ENCODE measurements around the gene BCL2.
"Not testable (repeated sequence)": the region's sequence is repeated elsewhere in the genome, so short reads cannot be mapped to it uniquely, and the experiment has no call there.

BCL2 gene

GRCh38 chr18:63319383-63320122 lies at the start of gene BCL2:
BCL2 (minus strand) TSS chr18:63319769.
- Mint-ChIP-seq H3K4me3 (peak within 1 kb of the TSS; percentile 85), H3K9me3 (no peaks in the 10 kb centered on the region), H3K27me3 (peaks cover 4% of the 10 kb centered on the region), H3K27ac (peak within 1 kb of the TSS; percentile 94), H3K4me1 (peaks cover 31% of the 10 kb centered on the region), H3K36me3 (peaks cover 40% of the 10 kb centered on the region)
- CTCF ChIA-PET: interaction anchor here (0.9 to 3.9 kb wide), 23 partner anchors 11 to 302 kb away, joined by 3 to 80 read pairs (median 6); no protein-coding TSS in a partner anchor
- DNase-seq: no peak

- Mint-ChIP-seq H3K9me3 (peaks cover 18% of the 10 kb centered on the region), H3K36me3 (peaks cover 29% of the 10 kb centered on the region), H3K4me3 (peak overlapping the region; percentile 86), H3K27me3 (no peaks in the 10 kb centered on the region), H3K27ac (no peak overlapping the region), H3K4me1 (peaks cover 40% of the 10 kb centered on the region)
- CTCF ChIA-PET: no interaction called here
- no peak for DNase-seq
These were observed 49.0 kb upstream of the BCL2 start for GRCh38 chr18:63368611-63369010.

GRCh38 chr18:63367053-63367953 lies 47.7 kb upstream of the BCL2 start, which contains the start of gene KDSR:
KDSR (minus strand) TSS chr18:63367206; CDS start chr18:63367118, 88 bp downstream.
- Mint-ChIP-seq H3K4me1 (peaks cover 44% of the 10 kb centered on the region), H3K4me3 (peak within 1 kb of the TSS; percentile 86), H3K27me3 (no peaks in the 10 kb centered on the region)

GRCh38 chr18:63366213-63367052 lies 46.9 kb upstream of the BCL2 start:
- peak; percentile 80 for DNase-seq
- peak overlapping the region; percentile 86 for H3K4me3 Mint-ChIP-seq
- CTCF ChIA-PET: interaction anchor here (0.7 to 2.1 kb wide), 7 partner anchors 9 to 350 kb away, joined by 3 to 24 read pairs (median 3); no protein-coding TSS in a partner anchor
- H3K27me3 Mint-ChIP-seq: no peaks in the 10 kb centered on the region
- peak overlapping the region; percentile 90 for H3K27ac Mint-ChIP-seq
- H3K36me3 Mint-ChIP-seq: peaks cover 39% of the 10 kb centered on the region
- H3K4me1 Mint-ChIP-seq: peaks cover 44% of the 10 kb centered on the region
- H3K9me3 Mint-ChIP-seq: peaks cover 19% of the 10 kb centered on the region

More at GRCh38 chr18:63367053-63367953, 47.7 kb upstream of the BCL2 start, which contains the start of gene KDSR:
- DNase-seq: peak; percentile 88
- CTCF ChIA-PET: interaction anchor here (0.6 kb wide), 1 partner anchor 48 kb away, joined by 3 read pairs; no protein-coding TSS in a partner anchor
- Mint-ChIP-seq H3K36me3 (peaks cover 35% of the 10 kb centered on the region), H3K9me3 (peaks cover 19% of the 10 kb centered on the region), H3K27ac (peak within 1 kb of the TSS; percentile 90)

GRCh38 chr18:63365876-63366212 lies 46.3 kb upstream of the BCL2 start:
- H3K4me1 Mint-ChIP-seq: peaks cover 44% of the 10 kb centered on the region
- H3K27ac Mint-ChIP-seq: peak overlapping the region; percentile 90
- no peaks in the 10 kb centered on the region for H3K27me3 Mint-ChIP-seq
- H3K36me3 Mint-ChIP-seq: peaks cover 37% of the 10 kb centered on the region
- peak overlapping the region; percentile 86 for H3K4me3 Mint-ChIP-seq
- DNase-seq: peak; percentile 37
- CTCF ChIA-PET: interaction anchor here (0.7 to 2.1 kb wide), 8 partner anchors 9 to 350 kb away, joined by 3 to 24 read pairs (median 3); no protein-coding TSS in a partner anchor
- H3K9me3 Mint-ChIP-seq: peaks cover 19% of the 10 kb centered on the region

- CTCF ChIA-PET: interaction anchor here (1.0 to 2.2 kb wide), 3 partner anchors 43 to 202 kb away, joined by 3 to 14 read pairs (median 3); no protein-coding TSS in a partner anchor
- Mint-ChIP-seq H3K27ac (peak overlapping the region; percentile 0), H3K4me1 (peaks cover 42% of the 10 kb centered on the region), H3K9me3 (peaks cover 9% of the 10 kb centered on the region), H3K4me3 (no peak overlapping the region), H3K36me3 (peaks cover 34% of the 10 kb centered on the region), H3K27me3 (no peaks in the 10 kb centered on the region)
- DNase-seq: peak; percentile 57
These were observed 44.4 kb upstream of the BCL2 start for GRCh38 chr18:63363951-63364350.

- Mint-ChIP-seq H3K4me1 (peaks cover 37% of the 10 kb centered on the region), H3K36me3 (peaks cover 28% of the 10 kb centered on the region)
- not testable (repeated sequence) for H3K4me3 Mint-ChIP-seq, H3K27ac Mint-ChIP-seq, H3K27me3 Mint-ChIP-seq, H3K9me3 Mint-ChIP-seq, DNase-seq
- CTCF ChIA-PET: interaction anchor here (0.6 to 2.2 kb wide), 3 partner anchors 23 to 201 kb away, joined by 3 to 14 read pairs (median 3); no protein-coding TSS in a partner anchor
These were observed 43.9 kb upstream of the BCL2 start for GRCh38 chr18:63363420-63363819.

GRCh38 chr18:63356272-63356896 lies 36.8 kb upstream of the BCL2 start:
- CTCF ChIA-PET: interaction anchor here (2.6 kb wide), 1 partner anchor 14 kb away, joined by 6 read pairs; no protein-coding TSS in a partner anchor
- H3K36me3 Mint-ChIP-seq: peaks cover 44% of the 10 kb centered on the region
- DNase-seq: no peak

GRCh38 chr18:63350230-63350629 lies 30.7 kb upstream of the BCL2 start:
- H3K36me3 Mint-ChIP-seq: peaks cover 46% of the 10 kb centered on the region
- H3K4me3 Mint-ChIP-seq: no peak overlapping the region
- H3K27me3 Mint-ChIP-seq: no peaks in the 10 kb centered on the region
- no peak for DNase-seq
- H3K27ac Mint-ChIP-seq: no peak overlapping the region
- no peaks in the 10 kb centered on the region for H3K9me3 Mint-ChIP-seq
- CTCF ChIA-PET: no interaction called here
- no peaks in the 10 kb centered on the region for H3K4me1 Mint-ChIP-seq

More at GRCh38 chr18:63356272-63356896, 36.8 kb upstream of the BCL2 start:
- Mint-ChIP-seq H3K9me3 (no peaks in the 10 kb centered on the region), H3K27ac (no peak overlapping the region), H3K4me1 (no peaks in the 10 kb centered on the region), H3K27me3 (no peaks in the 10 kb centered on the region), H3K4me3 (no peak overlapping the region)

- CTCF ChIA-PET: interaction anchor here (0.8 to 0.9 kb wide), 2 partner anchors 8 to 91 kb away, joined by 3 read pairs; no protein-coding TSS in a partner anchor
- Mint-ChIP-seq H3K27ac (no peak overlapping the region), H3K4me3 (no peak overlapping the region), H3K4me1 (no peaks in the 10 kb centered on the region), H3K9me3 (no peaks in the 10 kb centered on the region), H3K36me3 (peaks cover 51% of the 10 kb centered on the region), H3K27me3 (no peaks in the 10 kb centered on the region)
- no peak for DNase-seq
These were observed 29.1 kb upstream of the BCL2 start for GRCh38 chr18:63348508-63349136.

GRCh38 chr18:63346480-63347183 lies 27.1 kb upstream of the BCL2 start:
- Mint-ChIP-seq H3K27ac (no peak overlapping the region), H3K4me1 (no peaks in the 10 kb centered on the region), H3K36me3 (peaks cover 51% of the 10 kb centered on the region), H3K9me3 (no peaks in the 10 kb centered on the region), H3K4me3 (no peak overlapping the region), H3K27me3 (no peaks in the 10 kb centered on the region)
- no peak for DNase-seq
- CTCF ChIA-PET: interaction anchor here (1.0 kb wide), 2 partner anchors 93 to 95 kb away, joined by 3 to 4 read pairs; no protein-coding TSS in a partner anchor

- peaks cover 54% of the 10 kb centered on the region for H3K36me3 Mint-ChIP-seq
- no peaks in the 10 kb centered on the region for H3K9me3 Mint-ChIP-seq
- no peaks in the 10 kb centered on the region for H3K27me3 Mint-ChIP-seq
- no peak overlapping the region for H3K27ac Mint-ChIP-seq
- no peak for DNase-seq
- H3K4me3 Mint-ChIP-seq: no peak overlapping the region
- CTCF ChIA-PET: interaction anchor here (0.9 to 1.0 kb wide), 2 partner anchors 9 to 96 kb away, joined by 3 to 4 read pairs; no protein-coding TSS in a partner anchor
- H3K4me1 Mint-ChIP-seq: no peaks in the 10 kb centered on the region
These were observed 26.5 kb upstream of the BCL2 start for GRCh38 chr18:63346031-63346430.
